ENCODE data around the gene OGN. TPM values are rescaled to one million over a fixed set of nuclear protein-coding genes. Genes with fewer than 3 reads are reported as not detected.

Gene OGN
- total and polyA plus RNA-seq, 2 donors from 2014 or later, result 2.0 to 3.8 TPM

DNA sequence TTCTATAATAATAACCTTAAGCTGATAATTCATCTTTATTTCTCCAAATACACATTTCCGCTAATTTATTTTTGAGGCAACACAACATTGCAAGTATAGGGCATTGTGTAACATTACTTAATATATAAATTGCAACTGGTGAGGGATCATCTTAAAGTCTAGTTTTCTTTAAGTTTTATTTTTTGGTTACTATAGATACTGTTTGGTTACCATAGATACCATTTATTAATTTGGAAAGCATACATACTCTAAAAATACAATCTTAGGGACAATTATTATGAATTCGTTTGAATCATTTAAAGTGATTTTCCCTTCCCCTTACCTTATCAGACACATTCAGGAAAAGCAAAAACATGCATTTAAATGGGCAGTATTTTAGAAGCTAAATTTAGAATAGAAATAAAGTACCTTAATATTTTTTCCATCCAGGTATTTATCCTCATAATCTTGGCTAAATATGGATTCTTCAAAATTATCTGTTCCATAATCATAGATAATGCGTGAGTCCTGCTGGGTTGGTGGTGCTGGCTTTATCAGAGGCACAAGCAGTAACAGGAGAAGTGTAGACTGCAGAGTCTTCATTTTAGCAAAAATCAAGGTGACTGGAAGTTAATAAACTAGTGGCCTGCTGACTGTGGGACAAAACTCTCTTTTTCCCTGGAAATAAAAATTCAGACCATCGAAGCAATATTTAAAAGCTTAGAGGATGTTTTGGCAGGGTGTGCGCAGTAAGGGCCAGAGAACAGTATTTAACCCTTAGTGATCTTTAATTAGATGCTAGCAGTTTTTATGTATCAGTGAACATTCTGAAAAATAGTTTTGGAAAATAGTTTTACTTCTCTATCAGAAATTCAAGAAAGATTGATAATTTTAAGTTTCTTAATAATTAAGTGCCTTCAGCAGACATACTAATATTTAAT, 1.3 kb downstream of the OGN start:
- TF ChIP-seq CTCF (IDR thresholded peaks at IDR 0.05; ENCODE audit: borderline replicate concordance, extremely low read depth, insufficient read depth), result no peak
- intact Hi-C loops (cut with DNase I), result no loop called here
- Histone ChIP-seq H3K4me3 (ENCODE audit: low read length in 3 of 3) (peak overlapping the region in 1 of 3 donors; percentile 13), H3K9ac (ENCODE audit: low read length in 3 of 3) (peak overlapping the region in 1 of 3 donors; percentile 3), H3K4me1 (ENCODE audit: control insufficient read depth in 2 of 3, insufficient read depth in 2 of 3, low read depth in 1 of 3, low read length in 3 of 3) (no peaks in the 10 kb centered on the region), H3K27ac (ENCODE audit: low read depth in 2 of 2, low read length in 2 of 2) (no peak overlapping the region), H3K27me3 (ENCODE audit: control insufficient read depth, insufficient read depth, low read length) (no peaks in the 10 kb centered on the region), H3K9me3 (ENCODE audit: control insufficient read depth in 2 of 3, insufficient read depth in 1 of 3, low read length in 3 of 3) (no peaks in the 10 kb centered on the region), H3K36me3 (ENCODE audit: control insufficient read depth in 2 of 3, insufficient read depth in 3 of 3, low read length in 3 of 3) (no peaks in the 10 kb centered on the region)
- FAIRE-seq (no peak), DNase-seq (no peak)

DNA sequence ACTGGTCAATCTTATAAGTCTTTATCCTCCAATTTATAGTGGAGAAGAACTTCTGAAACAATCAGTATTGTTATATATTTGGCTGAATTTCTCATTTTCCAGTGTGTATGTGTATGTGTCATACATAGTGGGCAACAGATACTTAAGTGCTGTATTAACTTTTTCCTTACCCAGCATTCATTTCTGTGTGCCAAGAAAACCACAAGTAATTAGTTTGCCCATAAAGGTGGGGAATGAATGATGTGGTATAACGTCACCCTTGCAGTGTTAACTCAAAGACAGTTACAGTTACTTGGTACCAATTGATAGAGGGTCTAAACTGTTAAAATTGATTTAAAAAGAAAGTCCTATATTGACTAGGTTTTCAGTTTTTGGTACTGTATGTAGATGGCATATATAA, 2.0 kb downstream of the OGN start:
- H3K9ac ChIP-seq (ENCODE audit: low read length in 3 of 3), result no peak overlapping the region
- H3K36me3 ChIP-seq (ENCODE audit: control insufficient read depth in 2 of 3, insufficient read depth in 3 of 3, low read length in 3 of 3), result no peaks in the 10 kb centered on the region
- H3K27me3 ChIP-seq (ENCODE audit: control insufficient read depth, insufficient read depth, low read length), result no peaks in the 10 kb centered on the region
- H3K4me3 ChIP-seq (ENCODE audit: low read length in 3 of 3), result no peak overlapping the region
- H3K9me3 ChIP-seq (ENCODE audit: control insufficient read depth in 2 of 3, insufficient read depth in 1 of 3, low read length in 3 of 3), result peaks cover 0 to 5% (median 0%) of the 10 kb centered on the region in 3 donors
- no peaks in the 10 kb centered on the region for H3K4me1 ChIP-seq (ENCODE audit: control insufficient read depth in 2 of 3, insufficient read depth in 2 of 3, low read depth in 1 of 3, low read length in 3 of 3)
- H3K27ac ChIP-seq (ENCODE audit: low read depth in 2 of 2, low read length in 2 of 2), result no peak overlapping the region
- FAIRE-seq, result no peak
- no peak for TF ChIP-seq CTCF (IDR thresholded peaks at IDR 0.05; ENCODE audit: borderline replicate concordance, extremely low read depth, insufficient read depth)
- intact Hi-C loops (cut with DNase I), result no loop called here
- DNase-seq, result no peak

DNA sequence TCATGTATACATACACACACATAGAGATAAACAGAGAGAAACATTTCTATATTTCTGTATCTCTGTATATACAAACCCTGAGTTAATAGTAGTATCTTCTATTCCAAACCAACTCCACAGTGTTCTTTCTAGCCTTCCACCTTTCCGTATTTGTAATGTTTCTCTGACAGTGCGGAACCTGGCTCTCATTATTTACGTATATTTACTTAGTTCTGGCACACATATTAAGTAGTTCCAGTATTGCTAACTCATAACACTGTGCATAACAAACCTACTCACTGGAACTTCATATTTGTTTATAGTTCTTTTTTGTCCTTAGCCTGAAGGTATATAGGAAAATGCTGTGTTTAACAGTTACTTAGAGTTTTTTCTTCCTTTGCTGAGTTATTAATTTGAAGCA, 6.5 kb downstream of the OGN start:
- intact Hi-C loops (cut with DNase I), result no loop called here
- no peak overlapping the region for H3K4me3 ChIP-seq (ENCODE audit: low read length in 3 of 3)
- DNase-seq (no peak), FAIRE-seq (no peak)
- H3K36me3 ChIP-seq (ENCODE audit: control insufficient read depth in 2 of 3, insufficient read depth in 3 of 3, low read length in 3 of 3), result no peaks in the 10 kb centered on the region
- no peaks in the 10 kb centered on the region for H3K27me3 ChIP-seq (ENCODE audit: control insufficient read depth, insufficient read depth, low read length)
- no peak for TF ChIP-seq CTCF (IDR thresholded peaks at IDR 0.05; ENCODE audit: borderline replicate concordance, extremely low read depth, insufficient read depth)
- H3K9ac ChIP-seq (ENCODE audit: low read length in 3 of 3), result no peak overlapping the region
- H3K4me1 ChIP-seq (ENCODE audit: control insufficient read depth in 2 of 3, insufficient read depth in 2 of 3, low read depth in 1 of 3, low read length in 3 of 3), result no peaks in the 10 kb centered on the region
- H3K27ac ChIP-seq (ENCODE audit: low read depth in 2 of 2, low read length in 2 of 2), result no peak overlapping the region
- H3K9me3 ChIP-seq (ENCODE audit: control insufficient read depth in 2 of 3, insufficient read depth in 1 of 3, low read length in 3 of 3), result peaks cover 0 to 5% (median 0%) of the 10 kb centered on the region in 3 donors

Measured in kidney (tissue), 14 donors.